ENCODE measurements around the gene YAE1. TPM values are rescaled to one million over a fixed set of nuclear protein-coding genes. Genes with fewer than 3 reads are reported as not detected.

Gene YAE1
- total RNA-seq, 1 donor from 2014 or later: 16.5 TPM

- Histone ChIP-seq H3K36me3 (no peaks in the 10 kb centered on the region), H3K27ac (no peak overlapping the region), H3K9me3 (no peaks in the 10 kb centered on the region), H3K4me1 (no peaks in the 10 kb centered on the region), H3K4me3 (no peak overlapping the region), H3K27me3 (peaks cover 10% of the 10 kb centered on the region)
- no peak for TF ChIP-seq CTCF (IDR thresholded peaks at IDR 0.05)
- no peak for DNase-seq
- intact Hi-C loops (cut with DNase I): no loop called here
- ATAC-seq: no peak
Observed at GRCh38 chr7:39532832-39533231, 33.4 kb upstream of the YAE1 start.

GRCh38 chr7:39534599-39534998, 31.6 kb upstream of the YAE1 start:
- H3K4me3 ChIP-seq: no peak overlapping the region
- H3K9me3 ChIP-seq: no peaks in the 10 kb centered on the region
- DNase-seq: no peak
- no peak for TF ChIP-seq CTCF (IDR thresholded peaks at IDR 0.05)
- H3K36me3 ChIP-seq: no peaks in the 10 kb centered on the region
- intact Hi-C loops (cut with DNase I): no loop called here
- no peak for ATAC-seq
- peaks cover 10% of the 10 kb centered on the region for H3K27me3 ChIP-seq
- H3K27ac ChIP-seq: no peak overlapping the region
- no peaks in the 10 kb centered on the region for H3K4me1 ChIP-seq

GRCh38 chr7:39535064-39535463, 31.1 kb upstream of the YAE1 start:
- no peak for DNase-seq
- H3K27me3 ChIP-seq: peaks cover 10% of the 10 kb centered on the region
- H3K9me3 ChIP-seq: no peaks in the 10 kb centered on the region
- no peaks in the 10 kb centered on the region for H3K4me1 ChIP-seq
- ATAC-seq: no peak
- intact Hi-C loops (cut with DNase I): no loop called here
- no peak overlapping the region for H3K27ac ChIP-seq
- no peak overlapping the region for H3K4me3 ChIP-seq
- no peak for TF ChIP-seq CTCF (IDR thresholded peaks at IDR 0.05)
- H3K36me3 ChIP-seq: no peaks in the 10 kb centered on the region

- DNase-seq: no peak
- no peaks in the 10 kb centered on the region for H3K4me1 ChIP-seq
- H3K9me3 ChIP-seq: no peaks in the 10 kb centered on the region
- H3K4me3 ChIP-seq: no peak overlapping the region
- ATAC-seq: no peak
- intact Hi-C loops (cut with DNase I): no loop called here
- H3K27me3 ChIP-seq: peaks cover 10% of the 10 kb centered on the region
- TF ChIP-seq CTCF (IDR thresholded peaks at IDR 0.05): no peak
- no peaks in the 10 kb centered on the region for H3K36me3 ChIP-seq
- no peak overlapping the region for H3K27ac ChIP-seq
Observed at GRCh38 chr7:39535720-39536119, 30.5 kb upstream of the YAE1 start.

- no peaks in the 10 kb centered on the region for H3K36me3 ChIP-seq
- H3K9me3 ChIP-seq: no peaks in the 10 kb centered on the region
- intact Hi-C loops (cut with DNase I): no loop called here
- H3K4me3 ChIP-seq: no peak overlapping the region
- no peak for ATAC-seq
- no peak overlapping the region for H3K27ac ChIP-seq
- no peaks in the 10 kb centered on the region for H3K4me1 ChIP-seq
- no peak for TF ChIP-seq CTCF (IDR thresholded peaks at IDR 0.05)
- peaks cover 10% of the 10 kb centered on the region for H3K27me3 ChIP-seq
- DNase-seq: no peak
Observed at GRCh38 chr7:39536951-39537350, 29.3 kb upstream of the YAE1 start.

- intact Hi-C loops (cut with DNase I): no loop called here
- no peak overlapping the region for H3K27ac ChIP-seq
- H3K36me3 ChIP-seq: no peaks in the 10 kb centered on the region
- no peak overlapping the region for H3K4me3 ChIP-seq
- no peaks in the 10 kb centered on the region for H3K4me1 ChIP-seq
- ATAC-seq (no peak), DNase-seq (no peak)
- no peaks in the 10 kb centered on the region for H3K9me3 ChIP-seq
- H3K27me3 ChIP-seq: peaks cover 10% of the 10 kb centered on the region
- no peak for TF ChIP-seq CTCF (IDR thresholded peaks at IDR 0.05)
Observed at GRCh38 chr7:39539816-39540215, 26.4 kb upstream of the YAE1 start.

Data from upper lobe of right lung (tissue), 1 donor.